Brain microvascular endothelial cell (primary cell): Measurements from ENCODE around the gene TACC2.

Experiments used
- DNase-seq: peaks from one replicate; pipeline ENCODE4 v3.0.0-alpha.2; 2020
- H3K27ac ChIP-seq: fragments of 250-450 bp; sonication (Bioruptor Pico); 2 replicates; pipeline ENCODE4 v1.5.1; 2020; ENCODE audit warnings: mild to moderate bottlenecking, moderate library complexity
- H3K27me3 ChIP-seq: fragments of 250-450 bp; sonication (Bioruptor Pico); replicated peaks from 2 replicates; pipeline ENCODE4 v1.5.1; 2020; ENCODE audit warnings: mild to moderate bottlenecking
- H3K36me3 ChIP-seq: fragments of 250-450 bp; sonication (Bioruptor Pico); replicated peaks from 2 replicates; pipeline ENCODE4 v1.5.1; 2020; ENCODE audit warnings: mild to moderate bottlenecking
- H3K4me3 ChIP-seq: 2 replicates; pipeline ENCODE4 v1.5.1; 2011; ENCODE audit warnings: low read depth, mild to moderate bottlenecking, control low read depth, low read length, moderate library complexity
- CTCF ChIP-seq: IDR thresholded peaks from 2 replicates; pipeline ENCODE4 v1.5.1; 2011; ENCODE audit warnings: low read depth, mild to moderate bottlenecking, moderate library complexity, low read length, control low read depth, inconsistent platforms; ENCODE audit errors: missing control alignments
- in situ Hi-C: cut with HindIII; loops from 2 replicates; pipeline ENCODE4 v1.10.0; 2017; ENCODE audit warnings: low sequenced_read_pairs, low pct_ligation_motif_present

Gene TACC2

DNA sequence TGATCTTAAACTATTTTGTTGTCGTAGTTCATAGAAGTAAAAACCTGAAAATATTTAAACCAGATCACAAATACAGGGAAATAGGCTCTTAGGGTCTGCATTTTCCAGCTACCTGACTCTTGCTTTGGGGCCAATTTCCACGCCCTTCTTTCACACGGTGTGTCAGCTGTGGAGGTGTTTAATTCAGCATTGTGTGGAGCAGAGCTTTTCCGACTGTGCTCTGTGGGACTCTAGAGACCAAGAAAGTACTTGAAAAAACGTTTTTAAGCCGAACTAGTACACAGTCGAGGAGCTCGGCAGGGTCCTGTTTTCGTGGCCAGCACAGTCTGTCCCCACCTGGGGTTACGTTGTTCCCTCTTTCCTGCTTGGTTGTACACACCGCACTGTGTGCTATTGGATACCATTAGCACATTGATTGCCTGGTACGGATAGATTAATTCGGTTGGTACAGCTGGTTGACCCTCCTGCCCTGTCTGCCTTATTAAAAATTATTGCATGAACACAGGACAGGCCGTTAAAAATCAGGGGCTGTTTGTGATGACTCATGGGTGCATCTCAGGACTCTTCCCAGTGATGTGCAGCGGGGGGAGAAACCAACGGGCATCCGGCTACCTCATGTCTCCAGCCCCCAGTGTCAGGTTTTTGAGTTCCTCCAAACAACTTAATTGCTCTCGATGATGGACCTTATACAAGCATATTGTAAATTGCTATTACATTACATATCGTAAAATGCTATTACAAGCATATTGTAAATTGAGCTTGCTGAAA is 201.4 kb downstream of the TACC2 start:
- no peak for DNase-seq
- no peak overlapping the region for H3K27ac ChIP-seq
- no peaks in the 10 kb centered on the region for H3K27me3 ChIP-seq
- H3K36me3 ChIP-seq, result no peaks in the 10 kb centered on the region
- TF ChIP-seq CTCF, result no peak
- in situ Hi-C loops, result no loop called here
- no peak overlapping the region for H3K4me3 ChIP-seq

DNA sequence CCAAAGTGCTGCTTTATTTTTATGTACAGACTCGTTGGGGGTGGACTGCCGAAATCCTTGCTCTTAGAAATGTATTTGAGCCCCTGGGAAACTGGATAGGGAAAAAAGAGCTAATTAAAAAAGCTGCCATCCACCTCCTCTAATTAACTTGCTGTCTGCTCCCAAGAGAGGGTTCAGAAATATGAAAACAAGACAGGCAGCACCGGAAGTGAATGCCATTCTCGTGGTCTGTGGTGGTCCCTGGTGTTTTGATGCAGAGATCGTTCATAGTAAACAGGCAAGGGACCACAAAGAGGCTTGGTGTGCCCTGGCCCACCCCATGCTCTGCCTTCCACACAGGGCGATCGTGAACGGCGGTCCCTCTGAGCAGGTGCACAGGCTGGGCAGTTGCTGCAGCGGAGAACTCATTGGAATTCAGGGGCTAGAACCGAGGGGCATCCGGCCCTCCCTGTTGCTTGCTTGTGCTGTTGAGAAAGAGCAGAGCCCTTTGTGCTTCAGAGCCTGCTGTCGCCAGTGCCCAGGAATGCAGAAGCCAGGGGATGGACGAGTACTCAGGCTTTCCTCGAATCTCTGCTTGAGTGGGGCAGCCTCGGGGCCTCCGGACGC is 203.1 kb downstream of the TACC2 start:
- DNase-seq, result no peak
- no peak overlapping the region for H3K27ac ChIP-seq
- H3K4me3 ChIP-seq, result no peak overlapping the region
- H3K36me3 ChIP-seq, result no peaks in the 10 kb centered on the region
- no peaks in the 10 kb centered on the region for H3K27me3 ChIP-seq
- in situ Hi-C loops, result no loop called here
- TF ChIP-seq CTCF, result no peak

GRCh38 chr10:122194251-122194650 is 205.3 kb downstream of the TACC2 start:
- Histone ChIP-seq H3K36me3 (no peaks in the 10 kb centered on the region), H3K4me3 (no peak overlapping the region), H3K27me3 (no peaks in the 10 kb centered on the region), H3K27ac (no peak overlapping the region)
- in situ Hi-C loops, result no loop called here
- no peak for DNase-seq
- no peak for TF ChIP-seq CTCF

- TF ChIP-seq CTCF, result no peak
- Histone ChIP-seq H3K27me3 (no peaks in the 10 kb centered on the region), H3K27ac (no peak overlapping the region), H3K36me3 (no peaks in the 10 kb centered on the region), H3K4me3 (no peak overlapping the region)
- in situ Hi-C loops, result no loop called here
- no peak for DNase-seq
Observed at GRCh38 chr10:122196218-122196617, 207.3 kb downstream of the TACC2 start.

DNA sequence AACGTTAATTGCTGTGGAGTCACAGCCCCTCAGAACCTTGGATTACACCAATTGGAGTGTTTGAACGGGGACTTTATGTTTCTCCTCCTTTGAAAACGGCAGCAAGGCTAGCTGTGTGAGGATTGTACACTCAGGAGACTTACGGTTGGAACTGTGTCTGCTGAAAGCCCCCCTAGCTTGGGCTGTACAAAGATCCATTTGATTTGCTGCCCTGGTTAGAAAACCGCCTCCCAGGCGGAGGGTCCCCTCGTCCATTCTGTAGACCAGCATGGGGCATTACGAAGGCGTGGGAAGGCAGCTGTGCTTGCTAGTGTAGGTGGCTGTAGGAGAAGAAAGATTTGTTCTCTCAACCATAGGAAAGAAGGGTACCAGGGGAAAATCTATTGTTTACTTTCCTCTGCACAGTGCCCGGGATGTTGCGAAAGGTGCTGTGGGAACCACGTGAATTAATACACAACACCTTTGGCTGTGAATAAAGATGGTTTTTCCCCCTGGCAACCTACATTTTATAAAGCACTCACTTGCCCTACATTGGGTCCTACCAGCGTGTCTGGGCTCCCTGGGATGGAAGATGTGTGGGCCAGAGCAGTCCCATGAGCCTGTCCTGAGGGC is 208.8 kb downstream of the TACC2 start:
- Histone ChIP-seq H3K36me3 (no peaks in the 10 kb centered on the region), H3K4me3 (no peak overlapping the region), H3K27ac (no peak overlapping the region), H3K27me3 (no peaks in the 10 kb centered on the region)
- in situ Hi-C loops, result no loop called here
- no peak for TF ChIP-seq CTCF
- DNase-seq, result no peak
